Upper lobe of left lung (tissue), 4 donors: ENCODE measurements around the gene SNX15.

ENCODE experiments used
- EP300 ChIP-seq, 4 donors: sonication (generic); formaldehyde crosslinking; IDR thresholded peaks; one replicate each; pipeline ENCODE4 v1.5.1; 2017; ENCODE audit warnings: antibody characterized with exemption in 4 of 4, control low read depth in 2 of 4
- TF ChIP-seq, protein P1 (sequence below), 6 experiments: fragments of 450-650 bp in 4 of 6; fragments of 200-600 bp in 2 of 6; sonication (generic) in 2 of 6; IDR thresholded peaks; one replicate each; pipeline ENCODE4 v1.5.1; 2016 to 2019; ENCODE audit warnings: antibody characterized with exemption in 6 of 6

GRCh38 chr11:65042891-65043290 is 15.7 kb downstream of the SNX15 start:
- no peak for TF ChIP-seq EP300 (IDR thresholded peaks at IDR 0.05)
- TF ChIP-seq, protein P1, sequence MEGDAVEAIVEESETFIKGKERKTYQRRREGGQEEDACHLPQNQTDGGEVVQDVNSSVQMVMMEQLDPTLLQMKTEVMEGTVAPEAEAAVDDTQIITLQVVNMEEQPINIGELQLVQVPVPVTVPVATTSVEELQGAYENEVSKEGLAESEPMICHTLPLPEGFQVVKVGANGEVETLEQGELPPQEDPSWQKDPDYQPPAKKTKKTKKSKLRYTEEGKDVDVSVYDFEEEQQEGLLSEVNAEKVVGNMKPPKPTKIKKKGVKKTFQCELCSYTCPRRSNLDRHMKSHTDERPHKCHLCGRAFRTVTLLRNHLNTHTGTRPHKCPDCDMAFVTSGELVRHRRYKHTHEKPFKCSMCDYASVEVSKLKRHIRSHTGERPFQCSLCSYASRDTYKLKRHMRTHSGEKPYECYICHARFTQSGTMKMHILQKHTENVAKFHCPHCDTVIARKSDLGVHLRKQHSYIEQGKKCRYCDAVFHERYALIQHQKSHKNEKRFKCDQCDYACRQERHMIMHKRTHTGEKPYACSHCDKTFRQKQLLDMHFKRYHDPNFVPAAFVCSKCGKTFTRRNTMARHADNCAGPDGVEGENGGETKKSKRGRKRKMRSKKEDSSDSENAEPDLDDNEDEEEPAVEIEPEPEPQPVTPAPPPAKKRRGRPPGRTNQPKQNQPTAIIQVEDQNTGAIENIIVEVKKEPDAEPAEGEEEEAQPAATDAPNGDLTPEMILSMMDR (IDR thresholded peaks at IDR 0.05) = no peak
